ENCODE data around the gene PRKRIP1.

DNA sequence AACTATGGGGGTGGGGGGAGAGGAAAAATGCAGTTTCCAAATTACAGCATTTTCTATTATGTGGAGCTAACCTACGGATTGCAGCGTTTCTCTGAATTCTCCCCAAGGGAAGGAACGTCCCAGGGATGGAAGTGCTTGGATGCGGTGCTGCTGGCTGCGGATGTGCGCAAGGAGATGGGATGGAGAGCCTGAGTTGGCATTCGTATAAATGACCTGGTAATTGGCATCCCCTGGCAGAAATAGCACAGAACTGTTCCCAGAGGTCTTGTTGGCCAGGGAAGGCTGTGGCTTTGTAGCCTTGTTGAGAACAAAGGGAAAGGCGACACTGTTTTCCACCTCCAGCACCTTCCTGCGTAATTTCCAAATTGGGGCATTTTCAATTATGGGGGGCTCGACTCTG lies 40.0 kb downstream of the PRKRIP1 start:
- TF ChIP-seq YY1 (IDR thresholded peaks at IDR 0.05), result no peak
- TF ChIP-seq, protein P1, sequence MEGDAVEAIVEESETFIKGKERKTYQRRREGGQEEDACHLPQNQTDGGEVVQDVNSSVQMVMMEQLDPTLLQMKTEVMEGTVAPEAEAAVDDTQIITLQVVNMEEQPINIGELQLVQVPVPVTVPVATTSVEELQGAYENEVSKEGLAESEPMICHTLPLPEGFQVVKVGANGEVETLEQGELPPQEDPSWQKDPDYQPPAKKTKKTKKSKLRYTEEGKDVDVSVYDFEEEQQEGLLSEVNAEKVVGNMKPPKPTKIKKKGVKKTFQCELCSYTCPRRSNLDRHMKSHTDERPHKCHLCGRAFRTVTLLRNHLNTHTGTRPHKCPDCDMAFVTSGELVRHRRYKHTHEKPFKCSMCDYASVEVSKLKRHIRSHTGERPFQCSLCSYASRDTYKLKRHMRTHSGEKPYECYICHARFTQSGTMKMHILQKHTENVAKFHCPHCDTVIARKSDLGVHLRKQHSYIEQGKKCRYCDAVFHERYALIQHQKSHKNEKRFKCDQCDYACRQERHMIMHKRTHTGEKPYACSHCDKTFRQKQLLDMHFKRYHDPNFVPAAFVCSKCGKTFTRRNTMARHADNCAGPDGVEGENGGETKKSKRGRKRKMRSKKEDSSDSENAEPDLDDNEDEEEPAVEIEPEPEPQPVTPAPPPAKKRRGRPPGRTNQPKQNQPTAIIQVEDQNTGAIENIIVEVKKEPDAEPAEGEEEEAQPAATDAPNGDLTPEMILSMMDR (IDR thresholded peaks at IDR 0.05; ENCODE audit: low read depth, low read length, missing input control), result no peak
- no peak for TF ChIP-seq TAF1 (conservative IDR thresholded peaks at IDR 0.05)
- TF ChIP-seq, protein P2, sequence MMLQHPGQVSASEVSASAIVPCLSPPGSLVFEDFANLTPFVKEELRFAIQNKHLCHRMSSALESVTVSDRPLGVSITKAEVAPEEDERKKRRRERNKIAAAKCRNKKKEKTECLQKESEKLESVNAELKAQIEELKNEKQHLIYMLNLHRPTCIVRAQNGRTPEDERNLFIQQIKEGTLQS (IDR thresholded peaks at IDR 0.05), result no peak
- no peak for TF ChIP-seq SP1 (IDR thresholded peaks at IDR 0.05)
- TF ChIP-seq GABPA (IDR thresholded peaks at IDR 0.05 in 1 of 2, conservative IDR thresholded peaks at IDR 0.05 in 1 of 2), result no peak
- TF ChIP-seq RAD21 (IDR thresholded peaks at IDR 0.05), result no peak
- TF ChIP-seq JUND (IDR thresholded peaks at IDR 0.05), result no peak
- TF ChIP-seq, protein P3, sequence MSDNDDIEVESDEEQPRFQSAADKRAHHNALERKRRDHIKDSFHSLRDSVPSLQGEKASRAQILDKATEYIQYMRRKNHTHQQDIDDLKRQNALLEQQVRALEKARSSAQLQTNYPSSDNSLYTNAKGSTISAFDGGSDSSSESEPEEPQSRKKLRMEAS (IDR thresholded peaks at IDR 0.05), result no peak
- TF ChIP-seq, protein P4, sequence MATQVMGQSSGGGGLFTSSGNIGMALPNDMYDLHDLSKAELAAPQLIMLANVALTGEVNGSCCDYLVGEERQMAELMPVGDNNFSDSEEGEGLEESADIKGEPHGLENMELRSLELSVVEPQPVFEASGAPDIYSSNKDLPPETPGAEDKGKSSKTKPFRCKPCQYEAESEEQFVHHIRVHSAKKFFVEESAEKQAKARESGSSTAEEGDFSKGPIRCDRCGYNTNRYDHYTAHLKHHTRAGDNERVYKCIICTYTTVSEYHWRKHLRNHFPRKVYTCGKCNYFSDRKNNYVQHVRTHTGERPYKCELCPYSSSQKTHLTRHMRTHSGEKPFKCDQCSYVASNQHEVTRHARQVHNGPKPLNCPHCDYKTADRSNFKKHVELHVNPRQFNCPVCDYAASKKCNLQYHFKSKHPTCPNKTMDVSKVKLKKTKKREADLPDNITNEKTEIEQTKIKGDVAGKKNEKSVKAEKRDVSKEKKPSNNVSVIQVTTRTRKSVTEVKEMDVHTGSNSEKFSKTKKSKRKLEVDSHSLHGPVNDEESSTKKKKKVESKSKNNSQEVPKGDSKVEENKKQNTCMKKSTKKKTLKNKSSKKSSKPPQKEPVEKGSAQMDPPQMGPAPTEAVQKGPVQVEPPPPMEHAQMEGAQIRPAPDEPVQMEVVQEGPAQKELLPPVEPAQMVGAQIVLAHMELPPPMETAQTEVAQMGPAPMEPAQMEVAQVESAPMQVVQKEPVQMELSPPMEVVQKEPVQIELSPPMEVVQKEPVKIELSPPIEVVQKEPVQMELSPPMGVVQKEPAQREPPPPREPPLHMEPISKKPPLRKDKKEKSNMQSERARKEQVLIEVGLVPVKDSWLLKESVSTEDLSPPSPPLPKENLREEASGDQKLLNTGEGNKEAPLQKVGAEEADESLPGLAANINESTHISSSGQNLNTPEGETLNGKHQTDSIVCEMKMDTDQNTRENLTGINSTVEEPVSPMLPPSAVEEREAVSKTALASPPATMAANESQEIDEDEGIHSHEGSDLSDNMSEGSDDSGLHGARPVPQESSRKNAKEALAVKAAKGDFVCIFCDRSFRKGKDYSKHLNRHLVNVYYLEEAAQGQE (IDR thresholded peaks at IDR 0.05), result no peak
- TF ChIP-seq, protein P5, sequence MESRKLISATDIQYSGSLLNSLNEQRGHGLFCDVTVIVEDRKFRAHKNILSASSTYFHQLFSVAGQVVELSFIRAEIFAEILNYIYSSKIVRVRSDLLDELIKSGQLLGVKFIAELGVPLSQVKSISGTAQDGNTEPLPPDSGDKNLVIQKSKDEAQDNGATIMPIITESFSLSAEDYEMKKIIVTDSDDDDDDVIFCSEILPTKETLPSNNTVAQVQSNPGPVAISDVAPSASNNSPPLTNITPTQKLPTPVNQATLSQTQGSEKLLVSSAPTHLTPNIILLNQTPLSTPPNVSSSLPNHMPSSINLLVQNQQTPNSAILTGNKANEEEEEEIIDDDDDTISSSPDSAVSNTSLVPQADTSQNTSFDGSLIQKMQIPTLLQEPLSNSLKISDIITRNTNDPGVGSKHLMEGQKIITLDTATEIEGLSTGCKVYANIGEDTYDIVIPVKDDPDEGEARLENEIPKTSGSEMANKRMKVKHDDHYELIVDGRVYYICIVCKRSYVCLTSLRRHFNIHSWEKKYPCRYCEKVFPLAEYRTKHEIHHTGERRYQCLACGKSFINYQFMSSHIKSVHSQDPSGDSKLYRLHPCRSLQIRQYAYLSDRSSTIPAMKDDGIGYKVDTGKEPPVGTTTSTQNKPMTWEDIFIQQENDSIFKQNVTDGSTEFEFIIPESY (IDR thresholded peaks at IDR 0.05), result no peak
- TF ChIP-seq FOXA1 (IDR thresholded peaks at IDR 0.05), result no peak
- TF ChIP-seq HNF4A (conservative IDR thresholded peaks at IDR 0.05), result no peak

All from liver (tissue), 3 donors.